ENCODE measurements around the gene ZNF492. TPM values are rescaled to one million over a fixed set of nuclear protein-coding genes. Genes with fewer than 3 reads are reported as not detected.

The ZNF492 gene
- total RNA-seq, 2 donors from 2014 or later: 0.37 to 0.57 TPM

Other genes starting within 250 kb of the ZNF492 start
- not detected for gene ZNF98, start 212.0 kb upstream of the ZNF492 start, total RNA-seq
- gene ZNF99, start 149.8 kb downstream of the ZNF492 start, total RNA-seq: not detected
- gene ZNF723, start 198.0 kb downstream of the ZNF492 start, total RNA-seq: not detected

Data from T-helper 17 cell (primary cell).